NCI-H1417 treated with DMSO at 0.1 percent for 48 hours (cell line): ENCODE data around the gene COL27A1.
"Not testable (repeated sequence)": the region's sequence is repeated elsewhere in the genome, so short reads cannot be mapped to it uniquely, and the experiment has no call there.

Experiments
- DNase-seq: peaks from one replicate; lab custom pipeline; 2025; lab: John Stamatoyannopoulos, UW

The COL27A1 gene

DNA sequence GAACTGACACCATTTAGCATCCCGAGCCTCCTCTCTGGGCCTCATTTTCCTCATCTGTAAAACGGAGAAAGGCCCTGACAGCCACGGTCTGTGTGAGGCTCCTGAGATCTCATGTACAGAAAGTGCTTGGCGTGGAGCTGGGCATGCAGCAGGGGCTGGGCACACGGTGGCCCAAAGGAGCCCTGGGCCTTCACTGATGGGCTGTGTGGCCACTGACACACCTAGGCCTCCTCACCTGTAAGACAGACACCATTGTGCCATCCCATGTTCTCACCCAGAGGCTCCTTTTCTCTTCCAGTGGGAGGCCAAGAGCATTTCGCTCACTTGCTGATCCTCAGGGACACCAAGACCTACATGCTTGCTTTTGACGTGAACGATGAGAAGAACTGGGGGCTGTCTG, 169.2 kb downstream of the COL27A1 start:
- no peak for DNase-seq

DNA sequence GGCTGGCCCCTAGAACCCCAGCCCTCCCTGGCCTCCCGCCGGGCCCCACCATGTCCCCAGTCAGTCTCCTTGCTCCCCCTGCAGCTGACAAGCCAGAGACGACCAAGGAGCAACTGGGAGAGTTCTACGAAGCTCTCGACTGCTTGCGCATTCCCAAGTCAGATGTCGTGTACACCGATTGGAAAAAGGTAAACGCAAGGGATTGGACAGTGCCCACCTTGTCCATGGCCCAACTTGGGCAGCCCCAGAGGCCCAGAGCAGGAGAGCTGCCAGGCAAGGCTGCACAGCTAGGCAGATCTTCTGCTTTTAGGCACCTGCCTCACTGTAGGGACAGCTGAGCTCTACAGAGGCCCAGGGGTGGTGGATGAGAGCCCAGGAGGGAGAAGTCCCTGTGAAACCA, 169.6 kb downstream of the COL27A1 start:
- DNase-seq: not testable (repeated sequence)

DNA sequence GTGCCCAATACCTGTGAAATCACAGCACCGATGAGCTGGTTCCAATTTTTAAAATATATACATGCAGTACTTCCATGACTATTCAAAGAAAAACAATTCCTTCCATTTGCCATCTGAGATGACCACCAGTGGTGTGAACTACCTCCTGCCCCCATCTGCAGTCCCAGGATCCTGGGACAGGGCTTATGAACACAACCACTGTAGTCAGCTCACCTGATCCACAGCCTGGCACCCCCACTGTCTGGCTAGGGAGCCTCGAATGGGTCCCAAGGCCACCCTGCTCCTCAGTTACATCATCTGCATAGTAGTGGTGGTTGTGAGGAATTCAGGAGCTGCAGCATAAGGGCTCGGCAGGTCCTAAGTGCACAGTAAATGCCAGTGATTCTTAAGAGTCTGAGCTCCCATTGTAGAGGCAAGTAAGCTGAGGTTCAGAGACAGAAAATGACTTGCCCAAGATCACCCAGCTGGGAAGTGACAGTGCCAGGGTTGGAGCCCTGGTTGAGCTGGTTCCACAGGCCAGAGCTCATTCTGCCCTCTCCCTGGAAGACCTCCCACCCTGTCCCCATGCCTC, 170.4 kb downstream of the COL27A1 start:
- DNase-seq: not testable (repeated sequence)

DNA sequence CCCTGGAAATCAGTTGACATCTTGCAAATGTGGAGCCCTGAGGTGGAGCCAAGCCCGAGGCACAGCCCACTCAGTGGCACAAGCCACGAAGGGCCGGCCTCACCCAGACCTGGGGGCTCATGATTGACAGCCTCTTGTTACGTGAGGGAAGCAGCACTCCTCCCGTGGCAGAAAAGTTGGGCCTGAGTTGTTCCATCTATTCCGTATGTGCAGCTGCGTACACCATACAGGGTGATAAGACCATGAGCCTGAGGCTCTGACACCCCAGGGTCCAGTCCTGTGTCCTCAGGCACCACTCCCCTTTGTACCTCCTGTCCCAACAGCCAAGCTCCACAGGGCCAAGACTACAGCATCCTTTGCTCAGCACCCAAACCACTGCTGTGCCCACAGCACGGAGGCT, 172.4 kb downstream of the COL27A1 start:
- no peak for DNase-seq

DNA sequence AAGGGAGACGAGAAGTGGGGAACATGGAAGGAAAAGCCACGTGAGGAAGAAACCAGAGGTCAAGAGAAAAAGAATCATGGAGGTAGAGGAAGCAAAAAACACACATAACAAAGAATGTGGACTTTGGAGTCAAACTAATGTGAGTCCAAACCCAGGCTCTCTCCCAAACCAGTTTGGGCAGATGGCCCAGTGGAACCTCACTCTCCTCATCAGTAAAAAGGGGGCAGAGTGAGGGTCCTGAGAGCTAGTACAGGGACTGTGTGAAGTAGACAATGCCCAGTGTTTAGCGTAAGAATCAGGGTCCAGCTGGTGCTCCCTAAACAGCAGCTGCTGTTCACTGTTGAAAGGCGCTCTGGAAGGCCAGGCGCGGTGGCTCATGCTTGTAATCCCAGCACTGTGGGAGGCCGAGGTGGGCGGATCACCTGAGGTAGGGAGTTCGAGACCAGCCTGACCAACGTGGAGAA, 173.1 kb downstream of the COL27A1 start:
- not testable (repeated sequence) for DNase-seq

DNA sequence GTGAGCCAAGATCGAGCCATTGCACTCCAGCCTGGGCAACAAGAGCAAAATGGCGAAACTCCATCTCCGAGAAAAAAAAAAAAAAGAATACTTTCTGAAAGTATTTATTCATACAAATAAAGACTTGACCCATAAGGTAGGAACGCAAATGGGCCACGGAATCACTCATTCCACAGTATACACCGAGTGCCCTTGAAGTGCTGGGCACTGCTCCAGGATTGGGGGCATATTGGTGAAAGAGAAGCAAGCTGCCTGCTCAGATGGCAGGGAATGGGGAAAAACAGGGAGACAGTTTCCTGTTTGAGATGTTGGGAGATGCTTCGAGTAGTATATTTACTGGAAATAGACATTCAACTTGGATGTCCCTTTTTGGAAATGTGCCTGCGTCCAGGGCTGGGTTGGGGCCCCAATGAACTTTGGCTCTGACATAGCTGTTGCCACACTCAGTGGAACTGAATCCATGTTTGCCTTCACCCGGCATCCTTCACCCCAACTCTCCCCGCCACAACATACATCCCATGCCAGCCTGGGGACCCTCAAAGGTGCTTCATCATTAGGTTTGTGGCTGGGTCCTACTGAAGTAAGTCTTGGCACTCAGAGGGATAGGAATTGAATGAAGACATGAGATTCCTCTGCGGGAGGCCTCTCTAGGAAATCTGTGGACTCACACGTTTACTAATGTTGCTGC, 173.7 kb downstream of the COL27A1 start:
- not testable (repeated sequence) for DNase-seq

DNA sequence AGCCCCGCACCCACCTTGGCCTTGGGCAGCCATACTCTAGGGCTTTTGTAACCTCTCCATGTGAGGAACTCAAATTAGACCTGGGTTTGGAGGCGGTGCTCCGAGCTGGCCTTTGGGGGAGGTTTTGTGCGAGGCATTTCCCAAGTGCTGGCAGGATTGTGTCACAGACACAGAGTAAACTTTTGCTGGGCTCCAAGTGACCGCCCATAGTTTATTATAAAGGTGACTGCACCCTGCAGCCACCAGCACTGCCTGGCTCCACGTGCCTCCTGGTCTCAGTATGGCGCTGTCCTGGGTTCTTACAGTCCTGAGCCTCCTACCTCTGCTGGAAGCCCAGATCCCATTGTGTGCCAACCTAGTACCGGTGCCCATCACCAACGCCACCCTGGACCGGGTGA, 174.3 kb downstream of the COL27A1 start, which contains the start of gene ORM2:
TSS of gene ORM2 (plus strand) at position 245 of the 398 bp plus-strand sequence. CDS start at position 281, 36 bp downstream.
- DNase-seq: not testable (repeated sequence)

DNA sequence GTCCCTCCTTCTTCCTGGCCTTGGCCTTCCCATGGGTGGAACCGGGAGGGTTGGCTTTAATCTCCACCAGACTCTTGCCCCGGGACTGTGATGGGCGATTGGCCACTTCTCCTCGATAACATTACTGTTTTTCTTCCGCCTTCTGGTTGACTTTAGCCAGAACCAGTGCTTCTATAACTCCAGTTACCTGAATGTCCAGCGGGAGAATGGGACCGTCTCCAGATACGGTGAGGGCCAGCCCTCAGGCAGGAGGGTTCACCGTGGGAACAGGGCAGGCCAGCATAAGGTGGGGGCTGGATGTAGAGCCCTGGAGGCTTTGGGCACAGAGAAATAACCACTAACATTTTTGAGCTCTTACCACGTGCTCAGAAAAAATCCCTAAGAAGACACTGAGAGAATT, 175.3 kb downstream of the COL27A1 start:
- DNase-seq: no peak

DNA sequence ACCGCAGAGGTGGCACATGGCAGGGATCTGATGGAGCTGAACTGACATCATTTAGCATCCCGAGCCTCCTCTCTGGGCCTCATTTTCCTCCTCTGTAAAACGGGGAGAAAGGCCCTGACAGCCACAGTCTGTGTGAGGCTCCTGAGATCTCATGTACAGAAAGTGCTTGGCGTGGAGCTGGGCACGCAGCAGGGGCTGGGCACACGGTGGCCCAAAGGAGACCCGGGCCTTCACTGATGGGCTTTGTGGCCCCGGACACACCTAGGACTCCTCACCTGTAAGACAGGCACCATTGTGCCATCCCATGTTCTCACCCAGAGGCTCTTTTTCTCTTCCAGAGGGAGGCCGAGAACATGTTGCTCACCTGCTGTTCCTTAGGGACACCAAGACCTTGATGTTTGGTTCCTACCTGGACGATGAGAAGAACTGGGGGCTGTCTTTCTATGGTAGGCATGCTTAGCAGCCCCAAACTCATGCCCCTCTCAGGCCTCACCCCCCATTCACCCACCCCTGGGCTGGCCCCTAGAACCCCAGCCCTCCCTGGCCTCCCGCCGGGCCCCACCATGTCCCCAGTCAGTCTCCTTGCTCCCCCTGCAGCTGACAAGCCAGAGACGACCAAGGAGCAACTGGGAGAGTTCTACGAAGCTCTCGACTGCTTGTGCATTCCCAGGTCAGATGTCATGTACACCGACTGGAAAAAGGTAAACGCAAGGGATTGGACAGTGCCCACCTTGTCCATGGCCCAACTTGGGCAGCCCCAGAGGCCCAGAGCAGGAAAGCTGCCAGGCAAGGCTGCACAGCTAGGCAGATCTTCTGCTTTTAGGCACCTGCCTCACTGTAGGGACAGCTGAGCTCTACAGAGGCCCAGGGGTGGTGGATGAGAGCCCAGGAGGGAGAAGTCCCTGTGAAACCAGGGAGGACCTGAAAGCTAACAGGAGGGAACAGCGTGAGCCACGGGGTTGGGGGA, 176.2 kb downstream of the COL27A1 start:
- DNase-seq: not testable (repeated sequence)

DNA sequence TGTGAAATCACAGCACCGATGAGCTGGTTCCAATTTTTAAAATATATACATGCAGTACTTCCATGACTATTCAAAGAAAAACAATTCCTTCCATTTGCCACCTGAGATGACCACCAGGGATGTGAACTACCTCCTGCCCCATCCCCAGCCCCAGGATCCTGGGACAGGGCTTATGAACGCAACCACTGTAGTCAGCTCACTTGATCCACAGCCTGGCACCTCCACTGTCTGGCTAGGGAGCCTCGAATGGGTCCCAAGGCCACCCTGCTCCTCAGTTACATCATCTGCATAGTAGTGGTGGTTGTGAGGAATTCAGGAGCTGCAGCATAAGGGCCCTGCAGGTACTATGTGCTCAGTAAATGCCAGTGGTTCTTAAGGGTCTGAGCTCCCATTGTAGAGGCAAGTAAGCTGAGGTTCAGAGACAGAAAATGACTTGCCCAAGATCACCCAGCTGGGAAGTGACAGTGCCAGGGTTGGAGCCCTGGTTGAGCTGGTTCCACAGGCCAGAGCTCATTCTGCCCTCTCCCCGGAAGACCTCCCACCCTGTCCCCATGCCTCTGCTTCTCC, 177.2 kb downstream of the COL27A1 start:
- DNase-seq: not testable (repeated sequence)

DNA sequence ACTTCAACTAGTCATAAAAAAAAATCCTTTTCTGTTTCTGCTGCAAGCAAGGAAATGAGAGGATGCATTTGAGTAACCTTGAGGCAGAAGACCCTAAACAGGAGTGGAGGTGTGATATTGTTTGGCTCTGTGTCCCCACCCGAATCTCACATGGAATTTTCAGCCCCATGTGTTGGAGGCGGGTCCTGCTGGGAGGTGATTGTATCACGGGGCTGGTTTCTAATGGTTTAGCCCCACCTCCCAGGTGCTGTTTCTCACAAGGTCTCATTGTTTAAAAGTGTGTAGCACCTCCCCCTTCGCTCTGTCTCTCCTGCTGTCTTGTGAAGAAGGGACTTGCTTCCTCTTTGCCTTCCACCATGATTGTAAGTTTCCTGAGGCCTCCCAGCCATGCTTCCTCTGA, 178.4 kb downstream of the COL27A1 start:
- not testable (repeated sequence) for DNase-seq

DNA sequence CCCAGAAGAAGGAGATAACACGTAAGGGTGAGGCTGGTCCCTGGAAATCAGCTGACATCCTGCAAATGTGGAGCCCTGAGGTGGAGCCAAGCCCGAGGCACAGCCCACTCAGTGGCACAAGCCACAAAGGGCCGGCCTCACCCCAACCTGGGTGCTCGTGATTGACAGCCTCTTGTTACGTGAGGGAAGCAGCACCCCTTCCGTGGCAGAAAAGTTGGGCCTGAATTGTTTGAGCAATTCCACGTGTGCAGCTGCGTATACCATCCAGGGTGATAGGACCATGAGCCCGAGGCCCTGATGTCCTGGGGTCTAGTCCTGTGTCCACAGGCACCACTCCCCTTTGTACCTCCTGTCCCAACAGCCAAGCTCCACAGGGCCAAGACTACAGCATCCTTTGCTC, 179.2 kb downstream of the COL27A1 start:
- DNase-seq: no peak

DNA sequence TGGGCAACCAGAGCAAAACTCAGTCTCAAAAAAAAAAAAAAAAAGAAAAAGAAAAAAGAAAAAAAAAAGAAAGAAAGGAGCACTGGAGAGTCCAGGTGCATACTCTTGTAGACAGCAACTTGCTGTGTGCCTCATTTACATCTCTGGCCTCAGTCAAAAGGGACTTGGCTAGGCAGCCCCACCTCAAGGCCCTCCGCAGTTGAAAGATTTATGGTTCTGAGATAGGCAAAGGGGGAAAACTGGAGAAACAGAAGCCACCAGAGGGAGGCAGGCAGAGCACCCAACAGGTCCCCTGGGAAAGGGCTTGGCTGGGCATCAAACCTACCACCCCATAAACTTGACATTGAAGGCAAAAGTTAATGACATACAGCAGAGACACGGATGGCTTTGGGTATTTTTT, 180.4 kb downstream of the COL27A1 start:
- DNase-seq: no peak

DNA sequence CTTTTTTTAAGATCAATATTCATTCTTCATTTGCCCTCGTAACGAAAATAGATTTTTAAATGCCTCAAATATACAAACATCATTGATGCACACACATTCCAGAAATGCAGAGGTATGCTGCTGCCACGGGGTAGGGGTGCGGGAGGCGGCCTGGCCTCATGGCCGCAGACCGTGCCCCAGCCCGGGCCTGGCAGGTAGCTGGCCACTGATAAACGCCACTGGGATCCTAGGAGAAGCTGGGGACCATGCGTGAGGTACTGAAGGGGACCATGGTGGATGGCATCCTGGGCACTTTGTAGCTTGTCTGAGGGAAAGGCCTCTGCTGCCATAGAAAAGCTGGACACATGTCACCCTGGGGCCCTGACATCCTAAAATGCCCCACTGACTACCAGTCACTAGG, 180.8 kb downstream of the COL27A1 start:
- DNase-seq: no peak

DNA sequence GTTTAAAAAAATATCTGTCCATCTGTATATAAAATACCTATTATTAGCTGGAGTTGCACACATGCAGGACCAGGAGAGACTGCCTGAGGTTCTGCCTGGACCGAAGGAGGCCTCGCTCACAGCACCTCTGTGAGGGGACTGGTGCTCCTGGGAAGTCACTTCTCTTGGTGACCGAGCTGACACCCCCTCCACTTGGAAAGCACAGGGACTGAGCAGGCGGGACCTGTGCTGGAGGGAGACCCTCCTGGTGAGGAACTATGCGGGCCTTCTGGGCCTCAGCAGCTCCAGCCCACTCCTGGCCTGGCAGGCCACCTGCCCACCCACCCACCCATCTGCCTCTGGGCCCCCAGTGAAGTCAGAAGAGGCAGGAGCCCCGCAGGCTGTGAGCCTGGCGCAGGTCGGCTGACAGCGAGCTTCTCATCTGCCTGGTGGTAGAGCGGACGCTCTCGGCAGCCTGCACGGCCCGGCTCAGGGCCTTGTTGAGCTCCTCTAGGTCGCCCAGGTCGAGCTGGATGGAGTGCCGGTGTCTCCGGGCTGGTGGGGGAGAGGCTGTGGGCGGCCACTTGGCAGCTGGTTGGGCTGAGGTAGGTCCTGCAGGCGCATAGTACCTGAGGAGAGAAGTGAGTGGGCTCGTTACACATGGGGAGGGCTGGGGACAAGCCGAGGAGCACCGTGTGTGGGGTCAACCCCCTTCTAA, 181.5 kb downstream of the COL27A1 start:
- DNase-seq: no peak

DNA sequence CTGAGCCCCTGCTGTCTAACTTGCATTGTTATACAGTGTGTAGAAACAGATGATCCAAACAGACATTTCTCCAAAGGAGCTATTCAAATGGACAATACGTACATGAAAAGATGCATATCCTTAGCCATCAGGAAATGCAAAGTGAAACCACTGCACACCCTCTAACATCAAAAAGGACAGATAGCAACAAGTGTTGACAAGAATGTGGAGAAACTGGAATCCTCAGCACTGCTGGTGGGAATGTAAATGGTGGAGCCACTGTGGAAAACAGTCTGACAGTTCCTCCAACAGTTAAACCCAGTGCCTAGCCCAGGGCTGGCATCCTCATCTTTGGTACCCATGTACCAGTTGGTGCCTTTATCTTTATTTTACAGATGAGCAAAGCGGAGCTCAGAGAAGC, 182.8 kb downstream of the COL27A1 start:
- no peak for DNase-seq

DNA sequence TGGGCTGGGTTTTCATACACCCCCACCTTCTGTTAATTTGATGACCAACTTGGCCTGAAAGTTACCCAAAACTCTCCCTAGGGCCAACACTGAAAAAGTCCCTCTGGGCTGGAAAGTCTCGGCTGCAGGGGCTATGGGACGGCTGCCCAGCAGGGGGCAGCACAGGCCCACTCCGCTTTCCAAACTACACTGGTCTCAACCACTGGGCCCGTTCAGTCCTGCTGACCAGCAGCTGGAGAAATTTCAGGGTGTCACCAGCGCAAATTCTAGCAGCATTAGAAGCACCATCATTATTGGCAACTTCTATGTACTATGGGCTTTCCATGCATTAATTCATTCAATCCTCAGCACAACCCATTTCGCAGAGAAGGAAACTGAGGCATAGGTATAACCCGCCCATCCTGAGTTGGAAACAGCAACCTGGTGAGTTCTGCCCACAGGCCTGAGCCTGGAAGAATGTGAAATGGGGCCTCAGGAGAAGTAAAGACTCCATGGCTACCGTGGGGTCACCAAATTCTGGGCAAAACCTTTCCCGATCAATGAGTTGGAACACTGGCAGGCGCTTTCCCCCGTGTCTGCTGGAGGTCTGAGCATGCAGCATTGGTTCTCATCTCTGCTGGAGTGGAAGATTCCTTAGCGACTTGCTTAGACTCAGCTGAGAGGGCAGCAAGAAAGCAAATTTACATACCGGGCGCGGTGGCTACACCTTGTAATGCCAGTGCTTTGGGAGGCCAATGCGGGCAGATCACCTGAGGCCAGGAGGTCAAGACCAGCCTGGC, 184.0 kb downstream of the COL27A1 start:
- DNase-seq: no peak

DNA sequence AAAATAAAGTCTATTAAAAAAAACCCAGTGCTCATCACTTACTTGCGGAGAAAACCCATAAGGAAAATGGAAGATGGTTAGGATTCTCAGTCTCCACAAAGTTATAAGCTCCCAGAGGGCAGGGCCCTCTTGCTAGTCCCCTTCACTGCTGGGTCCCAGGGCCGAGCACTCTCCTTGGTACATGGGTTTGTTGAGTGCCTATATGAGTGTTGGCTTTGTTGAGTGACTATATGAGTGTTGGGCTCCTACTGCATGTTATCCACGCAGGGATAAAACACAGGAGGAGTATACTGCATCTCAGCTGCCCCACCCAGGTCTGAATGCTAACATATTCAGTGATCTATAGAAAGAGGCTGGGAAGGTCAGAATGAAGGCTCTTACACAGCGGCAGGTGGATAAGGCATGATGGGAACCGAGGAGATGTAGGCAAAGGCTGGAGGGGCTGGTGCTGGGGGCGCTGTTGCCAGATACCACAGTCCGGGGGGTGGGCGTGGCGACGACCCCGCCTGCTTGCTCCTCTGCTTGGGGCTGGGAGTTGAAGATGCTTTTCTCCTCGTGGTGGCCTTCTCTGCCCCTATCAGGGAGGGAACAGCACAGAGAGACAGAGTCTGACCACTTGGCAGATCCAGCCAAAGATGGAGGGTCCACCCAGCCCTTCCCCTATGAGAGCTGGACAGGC, 186.0 kb downstream of the COL27A1 start:
- DNase-seq: no peak

DNA sequence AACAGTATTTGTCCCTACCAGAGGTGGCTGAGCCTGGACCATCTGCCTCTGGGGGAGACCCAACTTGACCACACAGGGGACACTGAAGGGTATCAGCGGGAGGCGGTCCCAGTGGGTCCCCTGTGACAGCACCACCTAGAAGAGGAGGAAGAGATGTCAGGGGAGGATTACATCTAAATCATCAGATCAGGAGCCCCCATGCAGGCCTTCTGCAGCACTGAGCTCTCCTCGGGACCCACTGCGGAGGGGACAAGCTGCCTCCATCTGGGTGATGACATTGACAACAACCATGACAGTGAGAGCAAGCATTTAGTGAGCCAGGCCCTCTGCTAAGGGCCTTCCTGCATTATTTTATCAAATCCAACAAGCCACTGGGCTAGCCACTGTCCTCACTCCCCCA, 186.7 kb downstream of the COL27A1 start:
- DNase-seq: no peak

DNA sequence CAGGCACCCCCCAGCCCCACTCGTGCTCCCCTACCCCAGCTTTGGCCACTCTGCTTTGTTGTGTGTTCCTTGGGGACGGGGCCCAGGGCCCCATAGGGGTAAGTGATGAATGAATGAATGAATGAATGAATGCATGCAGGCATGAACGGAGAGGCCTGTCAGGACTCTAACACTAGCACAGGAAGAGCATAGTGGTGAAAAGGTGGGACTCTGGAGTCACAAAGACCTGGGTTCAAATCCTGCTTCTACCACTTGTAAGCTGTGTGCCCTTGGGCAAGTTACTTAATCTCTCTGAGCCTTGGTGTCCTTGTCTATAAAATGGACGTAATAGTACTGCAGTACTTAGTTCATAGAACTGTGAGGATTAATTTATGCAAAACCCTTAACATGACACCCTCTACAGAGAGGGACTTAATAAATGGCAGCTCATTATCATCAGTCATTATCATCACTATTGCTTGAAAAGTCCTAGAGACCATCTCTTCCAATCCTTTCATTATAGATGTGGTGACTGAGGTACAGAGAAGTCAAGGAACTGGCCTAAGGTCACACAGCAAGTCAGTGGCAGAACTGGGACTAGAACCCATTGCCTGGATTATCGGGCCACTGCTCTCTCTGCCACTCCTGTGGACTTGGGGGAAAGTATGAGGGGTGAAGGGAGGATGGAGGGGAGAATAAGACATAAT, 187.6 kb downstream of the COL27A1 start:
- DNase-seq: no peak
